HL-60/S4 treated with retinoic acid at 250 ng/mL for 4 days and 3 days (cell line): ENCODE results near the gene SIGLEC15.
"Not testable (repeated sequence)": the region's sequence is repeated elsewhere in the genome, so short reads cannot be mapped to it uniquely, and the experiment has no call there.

Source experiments
- in situ Hi-C: fragments of 300-500 bp; cut with MboI; formaldehyde crosslinking; loops from 2 replicates; pipeline ENCODE4 v1.7.0; 2022; ENCODE audit warnings: low sequenced_read_pairs

SIGLEC15 gene, protein sequence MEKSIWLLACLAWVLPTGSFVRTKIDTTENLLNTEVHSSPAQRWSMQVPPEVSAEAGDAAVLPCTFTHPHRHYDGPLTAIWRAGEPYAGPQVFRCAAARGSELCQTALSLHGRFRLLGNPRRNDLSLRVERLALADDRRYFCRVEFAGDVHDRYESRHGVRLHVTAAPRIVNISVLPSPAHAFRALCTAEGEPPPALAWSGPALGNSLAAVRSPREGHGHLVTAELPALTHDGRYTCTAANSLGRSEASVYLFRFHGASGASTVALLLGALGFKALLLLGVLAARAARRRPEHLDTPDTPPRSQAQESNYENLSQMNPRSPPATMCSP

GRCh38 chr18:45825258-45826044, at the start of gene SIGLEC15:
Gene SIGLEC15 (plus strand): TSS chr18:45825675. CDS start chr18:45825729, 54 bp downstream.
- in situ Hi-C loops: no loop called here

DNA sequence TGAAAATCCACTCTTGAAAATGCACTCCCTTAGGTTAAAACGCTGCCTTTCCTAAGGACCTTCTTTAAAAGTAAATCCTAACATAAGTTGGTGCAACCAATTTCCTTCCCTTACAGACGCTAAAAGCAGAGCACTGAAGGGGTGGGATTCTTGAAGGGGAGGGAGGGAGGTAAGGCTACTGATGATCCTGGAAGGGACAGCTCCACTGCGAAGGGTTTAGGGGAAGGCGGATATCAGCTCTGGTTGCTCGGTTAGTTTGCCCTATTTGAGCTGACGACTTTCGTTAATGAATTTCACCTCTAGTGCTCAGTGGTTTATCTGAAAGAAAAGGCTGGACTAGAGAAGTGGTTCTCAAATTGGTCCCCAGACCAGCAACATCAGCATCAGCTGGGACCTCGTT, 49.7 kb upstream of the SIGLEC15 start:
- in situ Hi-C loops: no loop called here

DNA sequence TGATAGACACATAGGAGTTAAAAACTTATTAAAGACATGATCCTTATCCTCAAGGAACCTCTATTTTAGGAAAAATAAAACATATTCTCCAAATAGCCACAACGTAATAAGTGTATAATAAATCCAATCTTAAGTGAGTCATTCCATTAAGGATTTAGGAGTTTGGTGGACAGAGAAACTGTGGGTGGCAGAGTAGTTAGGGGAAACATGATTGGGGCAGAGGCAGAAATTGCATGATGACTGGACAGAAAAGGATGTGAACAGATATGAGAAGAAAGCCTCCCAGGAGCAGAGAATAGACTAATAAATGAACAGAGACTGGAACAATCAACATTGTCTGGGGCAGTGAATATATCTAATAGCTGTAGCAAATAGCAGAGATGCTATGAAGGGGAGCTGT, 48.1 kb upstream of the SIGLEC15 start:
- in situ Hi-C loops: no loop called here

DNA sequence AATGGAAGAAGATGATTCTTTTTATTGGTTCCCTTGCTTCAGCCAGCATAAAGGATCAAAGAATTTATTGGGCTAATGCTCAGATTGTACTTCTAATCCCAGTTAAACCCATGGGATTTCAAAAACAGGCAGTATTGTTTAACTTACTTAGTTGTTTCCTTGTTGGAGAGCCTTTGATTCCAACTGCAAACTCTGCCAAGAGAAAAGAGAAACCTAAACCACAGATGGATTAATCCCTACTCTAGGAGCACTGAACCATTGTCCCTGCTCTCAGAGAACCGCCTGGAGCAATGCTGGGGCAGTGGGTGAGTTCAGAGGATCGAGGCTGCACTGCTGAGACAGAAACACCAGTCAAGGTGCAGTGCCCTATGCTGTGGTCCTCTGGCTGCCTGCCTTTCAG, 44.9 kb upstream of the SIGLEC15 start:
- in situ Hi-C loops: no loop called here

DNA sequence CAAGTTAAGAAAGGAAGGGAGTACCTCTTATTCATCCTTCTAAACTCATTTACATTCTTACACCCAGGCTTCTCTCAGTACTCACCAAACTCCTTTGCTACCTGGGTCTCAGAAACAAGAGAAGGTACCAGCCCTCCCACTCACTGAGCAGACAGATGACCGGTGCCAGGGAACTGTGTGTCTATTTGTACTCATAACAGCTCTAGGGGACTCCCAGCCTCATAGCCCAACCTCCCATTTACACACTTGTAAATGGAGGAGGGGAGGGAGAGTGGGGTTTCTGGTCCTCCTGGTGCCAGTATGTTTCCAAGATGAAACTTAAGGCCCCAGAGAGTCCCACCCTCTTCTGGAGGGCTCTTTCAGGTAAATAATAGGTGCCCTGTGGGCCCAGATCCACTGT, 42.8 kb upstream of the SIGLEC15 start:
- in situ Hi-C loops: no loop called here

- in situ Hi-C loops: no loop called here
These were observed 42.1 kb upstream of the SIGLEC15 start for GRCh38 chr18:45783097-45784075.

DNA sequence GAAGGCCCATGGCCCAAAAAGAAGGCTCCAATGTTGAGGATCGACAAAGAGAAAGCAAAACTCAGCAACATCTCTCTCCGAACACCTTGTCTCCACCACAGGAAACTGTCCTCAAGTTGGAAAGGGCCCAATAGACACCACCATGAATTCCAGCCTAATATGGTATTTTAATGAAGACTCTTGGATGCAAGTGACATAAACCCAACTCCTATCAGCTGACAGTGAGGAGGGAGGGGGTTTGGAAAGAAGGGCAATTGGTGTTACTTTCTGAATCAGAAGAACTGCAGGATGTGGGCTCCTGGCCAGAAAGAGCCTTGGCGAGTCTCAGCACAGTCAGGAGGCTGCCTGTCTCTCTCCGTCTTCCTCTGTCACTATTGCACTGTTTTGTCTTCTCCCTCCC, 40.3 kb upstream of the SIGLEC15 start:
- in situ Hi-C loops: no loop called here

DNA sequence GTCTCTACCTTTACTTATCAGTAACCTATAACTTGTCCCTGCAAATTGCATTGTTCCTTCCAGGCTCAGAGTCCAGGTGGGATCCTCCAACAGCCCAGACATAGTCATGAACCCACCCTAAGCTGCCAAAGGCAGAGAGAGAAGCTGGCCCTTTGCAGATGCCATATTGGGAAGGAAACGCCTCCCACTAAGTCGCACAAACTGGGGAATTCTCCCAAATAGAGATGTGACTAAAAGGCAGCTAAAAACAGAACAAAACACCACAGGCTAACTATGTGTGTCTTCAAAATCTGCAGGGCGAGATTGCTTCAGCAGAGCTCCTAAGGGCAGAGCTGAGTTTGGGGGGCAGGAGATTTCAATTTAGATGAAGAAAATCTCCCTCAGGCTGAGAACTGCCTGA, 38.5 kb upstream of the SIGLEC15 start:
- in situ Hi-C loops: no loop called here

DNA sequence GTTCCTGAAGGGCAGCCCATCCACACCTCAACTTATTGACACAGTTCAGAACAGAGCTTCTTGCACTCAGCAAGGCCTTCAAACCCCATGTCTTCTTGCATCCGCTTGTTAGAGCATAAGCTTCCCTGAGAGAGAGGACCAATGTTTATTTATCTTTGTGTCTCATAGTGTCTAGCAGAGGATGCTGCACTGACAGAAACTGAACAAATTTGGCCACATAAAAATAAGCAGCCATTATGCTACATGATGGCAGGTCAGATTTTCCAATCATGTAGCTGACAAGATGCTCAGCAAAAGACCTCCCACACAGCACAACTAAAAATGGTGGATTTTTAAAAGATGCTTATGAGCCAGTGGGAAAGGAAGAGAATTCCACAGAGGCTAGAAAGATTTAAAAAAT, 38.1 kb upstream of the SIGLEC15 start:
- in situ Hi-C loops: no loop called here

GRCh38 chr18:45788861-45789260, 36.6 kb upstream of the SIGLEC15 start:
- in situ Hi-C loops: no loop called here

DNA sequence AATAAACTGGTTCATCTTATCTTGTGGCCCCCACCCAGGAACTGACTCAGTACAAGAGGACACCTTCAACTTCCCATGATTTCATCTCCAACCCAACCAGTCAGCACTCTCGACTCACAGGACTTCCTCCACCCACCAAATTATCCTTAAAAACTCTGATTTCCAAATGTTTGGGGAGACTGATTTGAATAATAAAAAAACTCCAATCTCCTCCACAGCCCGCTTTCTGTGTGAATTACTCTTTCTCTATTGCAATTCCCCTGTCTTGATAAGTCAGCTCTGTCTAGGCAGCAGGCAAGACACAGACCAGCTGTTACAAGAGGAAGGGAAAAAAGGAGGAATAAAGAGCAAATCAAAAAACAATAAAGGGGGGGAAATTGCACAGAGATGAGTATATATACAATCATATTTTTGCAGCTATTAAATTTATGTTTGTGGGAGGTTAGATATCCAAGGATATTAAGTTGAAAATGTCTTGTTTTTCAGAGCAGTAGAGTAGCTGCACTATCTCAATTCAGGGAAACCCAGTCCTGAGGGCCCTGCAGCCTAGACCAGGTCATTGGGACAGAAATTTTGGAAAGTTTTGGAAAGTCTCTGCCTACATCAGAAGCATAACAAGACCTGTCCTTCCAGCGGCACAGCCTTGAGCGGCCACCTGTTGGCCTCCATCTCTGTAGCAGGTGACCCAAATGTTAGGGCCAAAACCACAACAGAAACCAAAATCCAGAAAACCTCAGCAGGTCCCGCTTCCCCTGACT, 32.8 kb upstream of the SIGLEC15 start:
- in situ Hi-C loops: no loop called here

- in situ Hi-C loops: no loop called here
These were observed 32.1 kb upstream of the SIGLEC15 start for GRCh38 chr18:45793264-45793965.

DNA sequence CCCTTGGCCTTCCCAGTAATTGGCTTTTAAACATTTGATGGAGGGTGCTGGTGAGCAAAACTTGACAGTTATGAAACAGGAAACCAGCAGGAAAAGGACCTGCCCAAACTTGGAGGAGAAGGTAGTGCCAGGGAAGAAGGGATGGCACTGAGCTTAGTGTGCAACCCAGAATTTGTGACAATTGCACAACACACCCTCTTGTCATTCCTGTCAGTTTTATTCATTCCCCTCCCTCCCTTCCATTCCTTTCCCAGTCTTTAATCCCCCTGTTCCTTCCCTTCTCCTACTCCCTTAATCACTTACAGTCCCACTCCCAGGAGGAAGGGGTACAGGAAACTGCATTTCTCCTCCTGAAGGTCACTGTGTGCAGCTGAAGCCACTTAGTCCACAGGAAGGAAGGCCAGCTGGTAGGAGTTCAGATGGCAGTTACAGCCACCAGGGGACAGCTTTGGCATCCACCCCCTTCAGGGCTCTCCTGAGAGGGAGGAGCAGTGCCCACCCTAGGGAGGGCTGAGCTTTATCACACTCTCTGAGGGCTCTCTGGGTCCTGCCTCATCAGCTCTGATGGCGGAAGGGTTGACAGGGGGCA, 24.0 kb upstream of the SIGLEC15 start:
- in situ Hi-C loops: no loop called here

DNA sequence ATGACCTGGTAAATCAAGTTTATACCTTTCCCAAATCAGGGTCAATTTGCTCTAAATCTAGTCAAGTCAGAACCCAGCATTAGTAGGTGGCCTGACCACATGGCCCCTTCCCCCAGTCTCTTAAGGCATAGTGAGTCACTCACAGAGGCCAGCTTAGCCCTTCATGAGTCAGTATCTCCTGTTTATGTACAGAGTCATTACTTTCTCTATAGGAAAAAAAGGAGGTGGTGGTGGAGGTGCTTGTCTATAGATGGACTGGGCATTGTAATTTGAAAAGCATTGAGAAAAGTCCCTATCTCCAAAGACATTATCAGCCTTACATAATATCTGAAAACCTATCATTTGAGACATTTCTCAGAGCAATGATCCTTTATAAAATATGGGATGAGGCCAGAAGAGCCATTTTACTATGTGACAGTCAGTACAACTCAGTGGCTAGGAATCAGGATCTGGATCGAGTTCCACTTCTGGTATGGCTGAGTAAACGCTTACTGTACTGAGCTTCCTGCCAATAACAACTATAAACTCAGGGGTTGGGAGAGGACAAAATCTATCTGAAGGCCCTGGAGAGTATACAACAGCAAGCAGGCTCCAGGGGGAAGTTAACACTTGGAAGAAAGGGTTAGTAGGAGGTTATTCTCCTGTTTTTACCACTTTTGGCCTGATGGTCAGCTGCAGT, 22.5 kb upstream of the SIGLEC15 start:
- in situ Hi-C loops: no loop called here

- in situ Hi-C loops: no loop called here
These were observed 19.9 kb upstream of the SIGLEC15 start for GRCh38 chr18:45805551-45805950.

GRCh38 chr18:45806226-45806625, 19.2 kb upstream of the SIGLEC15 start:
- in situ Hi-C loops: no loop called here

GRCh38 chr18:45807144-45807543, 18.3 kb upstream of the SIGLEC15 start:
- in situ Hi-C loops: not testable (repeated sequence)

GRCh38 chr18:45814733-45815132, 10.7 kb upstream of the SIGLEC15 start:
- in situ Hi-C loops: not testable (repeated sequence)

DNA sequence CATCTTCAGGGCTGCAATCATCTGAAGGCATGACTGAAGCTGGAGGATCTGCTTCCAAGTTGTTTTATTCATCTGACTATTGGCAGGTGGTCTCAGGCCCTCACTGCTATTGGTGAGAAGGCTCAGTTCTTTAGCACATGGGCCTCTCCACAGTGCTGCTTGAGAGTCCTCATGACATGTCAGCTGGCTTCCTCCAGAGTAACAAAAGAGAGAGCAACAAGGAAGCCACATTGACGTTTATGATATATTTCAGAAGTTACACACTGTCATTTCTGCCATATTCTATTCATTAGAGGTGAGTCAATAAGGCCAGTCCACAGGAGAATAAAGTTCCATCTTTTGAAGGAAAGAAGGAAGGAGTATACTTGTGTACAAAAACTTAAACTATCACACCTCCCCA, 7.9 kb upstream of the SIGLEC15 start:
- in situ Hi-C loops: no loop called here
